DOHH2 (cell line): Measurements from ENCODE around the gene RIPPLY3.

Experiments
- H3F3A ChIP-seq: fragments of 200-600 bp; sonication (generic), shearing (Covaris generic); 2 replicates; pipeline ENCODE4 v1.6.0; 2016; ENCODE audit warnings: antibody characterized with exemption, mild to moderate bottlenecking; ENCODE audit not compliant: control insufficient read depth, insufficient read depth
- H3K27ac ChIP-seq: fragments of 200-600 bp; sonication (generic); 2 replicates; pipeline ENCODE4 v1.5.1; 2014; ENCODE audit warnings: low read depth, mild to moderate bottlenecking, low read length, moderate library complexity
- H3K27me3 ChIP-seq: fragments of 200-600 bp; sonication (generic); 2 replicates; pipeline ENCODE4 v1.6.1; 2014; ENCODE audit warnings: mild to moderate bottlenecking, low read length, mixed read lengths; ENCODE audit not compliant: control insufficient read depth
- H3K36me3 ChIP-seq: fragments of 200-600 bp; sonication (generic); 2 replicates; pipeline ENCODE4 v1.6.1; 2014; ENCODE audit warnings: mild to moderate bottlenecking, low read length, moderate library complexity, mixed read lengths; ENCODE audit not compliant: control insufficient read depth
- H3K4me1 ChIP-seq: fragments of 200-600 bp; sonication (generic); 2 replicates; pipeline ENCODE4 v1.6.1; 2014; ENCODE audit warnings: mild to moderate bottlenecking, low read length, mixed read lengths; ENCODE audit not compliant: control insufficient read depth
- H3K4me2 ChIP-seq: fragments of 200-600 bp; sonication (generic); 2 replicates; pipeline ENCODE4 v1.6.0; 2014; ENCODE audit warnings: mild to moderate bottlenecking, low read length, moderate library complexity
- H3K4me3 ChIP-seq: fragments of 200-600 bp; sonication (generic); 2 replicates; pipeline ENCODE4 v1.5.1; 2014; ENCODE audit warnings: mild to moderate bottlenecking, low read length, mixed read lengths
- H3K79me2 ChIP-seq: fragments of 200-600 bp; sonication (generic); 2 replicates; pipeline ENCODE4 v1.6.1; 2014; ENCODE audit warnings: mild to moderate bottlenecking, low read length, mixed read lengths; ENCODE audit not compliant: control insufficient read depth
- H3K9me2 ChIP-seq: fragments of 200-600 bp; sonication (generic); replicated peaks from 2 replicates; pipeline ENCODE4 v1.6.1; 2014; ENCODE audit warnings: mild to moderate bottlenecking, low read length, mixed read lengths; ENCODE audit not compliant: control insufficient read depth
- H3K9me3 ChIP-seq: fragments of 200-600 bp; sonication (generic); 2 replicates; pipeline ENCODE4 v1.6.1; 2014; ENCODE audit warnings: antibody characterized with exemption, low read length, mixed read lengths; ENCODE audit not compliant: control insufficient read depth, insufficient read depth
- H4K20me1 ChIP-seq: fragments of 200-600 bp; sonication (generic); 2 replicates; pipeline ENCODE4 v1.6.0; 2014; ENCODE audit warnings: low read depth, mild to moderate bottlenecking, antibody characterized with exemption, low read length, moderate library complexity; ENCODE audit not compliant: control insufficient read depth, insufficient read depth
- CTCF ChIP-seq: fragments of 200-600 bp; sonication (generic); IDR thresholded peaks from one replicate; pipeline ENCODE4 v1.5.1; 2014; ENCODE audit warnings: antibody characterized with exemption, mild to moderate bottlenecking, low read depth, low read length; ENCODE audit not compliant: poor library complexity, severe bottlenecking
- EZH2phosphoT487 ChIP-seq: fragments of 200-600 bp; sonication (generic); IDR thresholded peaks from 2 replicates; pipeline ENCODE4 v1.6.1; 2017; ENCODE audit warnings: borderline replicate concordance, mild to moderate bottlenecking, antibody characterized with exemption, low read length, moderate library complexity, mixed read lengths

Gene RIPPLY3

GRCh38 chr21:36989699-36990507 is 16.6 kb upstream of the RIPPLY3 start:
- TF ChIP-seq EZH2phosphoT487 (no peak), CTCF (peak; percentile 80)
- Histone ChIP-seq H3K4me2 (peak overlapping the region; percentile 67), H3K27ac (peak overlapping the region; percentile 36; the same call in 1 of the 2 replicates), H3K79me2 (no peaks in the 10 kb centered on the region), H3F3A (peaks cover 5% of the 10 kb centered on the region; the same call in 1 of the 2 replicates), H3K9me2 (no peaks in the 10 kb centered on the region), H3K4me3 (peak overlapping the region; percentile 78), H3K9me3 (no peaks in the 10 kb centered on the region), H4K20me1 (no peaks in the 10 kb centered on the region), H3K4me1 (peaks cover 16% of the 10 kb centered on the region), H3K27me3 (no peaks in the 10 kb centered on the region), H3K36me3 (no peaks in the 10 kb centered on the region)

GRCh38 chr21:36990508-36991205 is 15.8 kb upstream of the RIPPLY3 start:
- H3K4me2 ChIP-seq, result peak overlapping the region; percentile 67
- H3K27ac ChIP-seq, result no peak overlapping the region

GRCh38 chr21:36992671-36993070 is 13.8 kb upstream of the RIPPLY3 start:
- no peaks in the 10 kb centered on the region for H3K9me3 ChIP-seq
- H3K27me3 ChIP-seq, result no peaks in the 10 kb centered on the region
- H3K79me2 ChIP-seq, result no peaks in the 10 kb centered on the region
- H3K4me1 ChIP-seq, result peaks cover 17% of the 10 kb centered on the region
- H3K27ac ChIP-seq, result no peak overlapping the region
- no peaks in the 10 kb centered on the region for H3K36me3 ChIP-seq
- H4K20me1 ChIP-seq, result no peaks in the 10 kb centered on the region
- TF ChIP-seq CTCF (no peak), EZH2phosphoT487 (no peak)
- H3K4me3 ChIP-seq, result no peak overlapping the region
- peaks cover 5% of the 10 kb centered on the region; the same call in 1 of the 2 replicates for H3F3A ChIP-seq
- H3K4me2 ChIP-seq, result no peak overlapping the region
- no peaks in the 10 kb centered on the region for H3K9me2 ChIP-seq

More at GRCh38 chr21:36990508-36991205, 15.8 kb upstream of the RIPPLY3 start:
- Histone ChIP-seq H3K79me2 (no peaks in the 10 kb centered on the region), H3K9me2 (no peaks in the 10 kb centered on the region), H3K36me3 (no peaks in the 10 kb centered on the region), H4K20me1 (no peaks in the 10 kb centered on the region), H3K4me3 (peak overlapping the region; percentile 78), H3K27me3 (no peaks in the 10 kb centered on the region), H3K4me1 (peaks cover 17% of the 10 kb centered on the region), H3K9me3 (no peaks in the 10 kb centered on the region), H3F3A (peaks cover 5% of the 10 kb centered on the region; the same call in 1 of the 2 replicates)
- no peak for TF ChIP-seq CTCF
- TF ChIP-seq EZH2phosphoT487, result no peak
